Right lung (tissue), 5 donors: ENCODE results near the gene FOCAD. TPM values are rescaled to one million over a fixed set of nuclear protein-coding genes. Genes with fewer than 3 reads are reported as not detected.

Source experiments
- DNase-seq, 2 donors: peaks; one replicate each; pipeline ENCODE4 v3.0.0-alpha.2; 2013
- polyA plus RNA-seq, 5 donors: library from polyadenylated mRNA; unstranded; fragments of 120-200 nt; gene quantifications; one replicate each; pipeline versions ENCODE4 v1.2.1 to v1.2.3, GENCODE V29; 2013; ENCODE audit warnings: inconsistent platforms in 1 of 5, low replicate concordance in 1 of 5; ENCODE audit not compliant: insufficient read length in 5 of 5, insufficient read depth in 1 of 5

FOCAD gene
- polyA plus RNA-seq, 5 donors: 22.0 to 36.1 (median 27.4) TPM

GRCh38 chr9:20728493-20729220, 44.6 kb downstream of the FOCAD start:
- DNase-seq: no peak

- DNase-seq: no peak
Measured at GRCh38 chr9:20729523-20729922, 45.5 kb downstream of the FOCAD start.

GRCh38 chr9:20732118-20732517, 48.1 kb downstream of the FOCAD start:
- no peak for DNase-seq

- DNase-seq: no peak
Measured at GRCh38 chr9:20734275-20734674, 50.2 kb downstream of the FOCAD start.

- DNase-seq: no peak
Measured at GRCh38 chr9:20740304-20740703, 56.2 kb downstream of the FOCAD start.

- DNase-seq: no peak
Measured at GRCh38 chr9:20740929-20741582, 57.0 kb downstream of the FOCAD start.

- DNase-seq: no peak
Measured at GRCh38 chr9:20742833-20743232, 58.8 kb downstream of the FOCAD start.

- DNase-seq: no peak
Measured at GRCh38 chr9:20744036-20744630, 60.1 kb downstream of the FOCAD start.

- no peak for DNase-seq
Measured at GRCh38 chr9:20746967-20747366, 62.9 kb downstream of the FOCAD start.

GRCh38 chr9:20749496-20750198, 65.6 kb downstream of the FOCAD start:
- DNase-seq: no peak

GRCh38 chr9:20753761-20754160, 69.7 kb downstream of the FOCAD start:
- no peak for DNase-seq

GRCh38 chr9:20754556-20754955, 70.5 kb downstream of the FOCAD start:
- no peak for DNase-seq

- no peak for DNase-seq
Measured at GRCh38 chr9:20760246-20760891, 76.3 kb downstream of the FOCAD start.

GRCh38 chr9:20770947-20771346, 86.9 kb downstream of the FOCAD start:
- no peak for DNase-seq

GRCh38 chr9:20771729-20772128, 87.7 kb downstream of the FOCAD start:
- DNase-seq: no peak

- DNase-seq: no peak
Measured at GRCh38 chr9:20775683-20776082, 91.6 kb downstream of the FOCAD start.

GRCh38 chr9:20781092-20781491, 97.0 kb downstream of the FOCAD start:
- DNase-seq: no peak

GRCh38 chr9:20782289-20782688, 98.2 kb downstream of the FOCAD start:
- no peak for DNase-seq

GRCh38 chr9:20783057-20784038, 99.3 kb downstream of the FOCAD start:
- no peak for DNase-seq

GRCh38 chr9:20784196-20784595, 100.1 kb downstream of the FOCAD start:
- no peak for DNase-seq

- no peak for DNase-seq
Measured at GRCh38 chr9:20786807-20787206, 102.7 kb downstream of the FOCAD start.
